ENCODE measurements around the gene ATXN1.
"Not testable (repeated sequence)": the region's sequence is repeated elsewhere in the genome, so short reads cannot be mapped to it uniquely, and the experiment has no call there.

Gene ATXN1
- total RNA-seq, result 186 to 199 reads per million in 2 experiments

DNA sequence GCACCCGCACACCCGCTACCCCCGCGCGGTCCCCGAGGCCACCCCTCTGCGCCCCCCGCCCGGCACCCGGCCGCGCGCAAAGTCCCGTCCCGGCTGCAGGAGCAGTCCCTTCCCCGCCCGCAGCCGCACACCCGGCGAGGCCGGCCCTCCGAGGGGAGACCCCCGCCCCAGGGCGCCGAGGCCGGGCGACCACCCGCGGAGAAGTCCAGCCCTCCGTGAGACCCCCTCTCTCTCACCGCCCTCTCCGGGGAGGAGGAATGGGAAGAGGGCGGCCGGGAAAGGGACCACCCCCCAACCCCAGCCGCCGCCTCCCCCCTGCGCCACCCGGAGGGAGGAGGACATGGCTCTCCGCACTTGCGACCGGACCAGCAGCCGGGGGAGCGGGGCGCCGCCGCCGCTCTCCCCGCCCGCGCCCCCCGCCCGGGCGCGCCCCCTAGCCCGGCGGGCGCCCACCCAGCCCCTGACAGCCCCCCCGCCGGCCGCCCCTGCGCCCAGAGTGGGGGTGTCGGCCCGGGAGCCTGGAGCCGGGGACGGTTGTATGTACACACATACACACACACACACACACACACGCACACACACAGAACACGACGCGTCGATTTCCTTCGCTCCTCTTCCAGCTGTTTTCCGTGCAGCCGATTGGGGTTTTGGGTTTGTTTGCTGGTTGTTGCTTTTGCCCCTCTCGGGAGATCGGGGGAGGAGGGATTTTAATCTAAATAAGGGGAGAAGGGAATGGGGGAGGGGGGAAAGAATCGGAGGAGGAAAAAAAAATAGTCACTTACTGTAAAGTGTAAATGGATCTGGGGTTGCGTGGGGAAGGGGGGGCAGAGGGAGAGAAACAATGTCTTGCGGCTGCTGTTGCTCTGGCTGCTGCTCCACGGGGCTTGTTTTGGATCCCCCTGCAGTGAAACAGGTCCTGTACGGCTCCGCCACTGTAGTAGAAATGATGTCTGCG, at the start of gene ATXN1:
Gene ATXN1, minus strand, starts transcription at position 945 of the 955 bp plus-strand sequence.
- DNase-seq (ENCODE audit: low read depth), result peak; percentile 46

DNA sequence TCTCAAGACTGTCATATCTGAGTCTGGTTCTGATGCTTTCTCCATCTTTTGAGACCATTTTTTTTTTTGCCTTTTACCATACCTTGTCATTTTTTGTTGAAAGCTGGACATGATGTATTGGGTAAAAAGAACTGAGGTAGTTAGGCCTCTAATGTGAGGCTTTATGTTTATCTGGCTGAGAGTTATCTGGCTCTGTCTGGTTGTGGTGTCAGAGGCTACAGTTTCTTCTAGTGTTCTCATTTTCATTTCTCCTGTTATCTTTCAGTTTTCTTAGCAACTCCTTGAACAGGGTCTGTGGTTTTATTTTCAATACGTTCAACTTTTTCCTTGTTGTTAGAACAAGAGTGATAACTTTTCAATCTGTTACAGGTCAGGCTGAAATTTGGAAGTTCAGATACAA, 49.2 kb upstream of the ATXN1 start:
- DNase-seq (ENCODE audit: low read depth), result no peak

DNA sequence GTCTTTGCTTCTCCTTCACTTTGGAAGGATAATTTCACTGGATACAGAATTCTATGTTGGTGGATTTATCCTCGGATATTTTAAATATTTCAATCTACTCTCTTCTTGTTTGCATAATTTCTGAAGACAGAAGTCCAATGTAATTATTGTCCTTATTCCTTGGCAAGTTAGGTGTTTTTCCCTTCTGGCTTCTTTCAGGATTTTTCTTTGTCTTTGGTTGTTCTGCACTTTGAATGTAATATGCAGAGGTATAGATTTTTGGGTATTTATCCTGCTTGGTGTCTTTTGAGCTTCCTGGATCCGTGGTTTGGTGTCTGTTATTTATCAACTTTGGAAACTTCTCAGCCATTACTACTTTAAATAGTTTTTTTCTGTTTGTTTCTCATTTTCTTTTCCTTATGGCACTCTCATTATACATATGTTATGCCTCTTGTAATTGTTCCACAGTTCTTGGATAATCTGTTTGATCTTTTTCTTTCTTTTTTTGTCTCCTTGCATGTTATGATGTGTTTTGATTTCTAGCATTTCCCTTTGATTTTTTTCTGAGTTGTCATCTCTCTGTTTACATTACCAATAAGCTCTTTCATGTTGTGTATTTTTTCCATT, 48.6 kb upstream of the ATXN1 start:
- DNase-seq (ENCODE audit: low read depth), result no peak

DNA sequence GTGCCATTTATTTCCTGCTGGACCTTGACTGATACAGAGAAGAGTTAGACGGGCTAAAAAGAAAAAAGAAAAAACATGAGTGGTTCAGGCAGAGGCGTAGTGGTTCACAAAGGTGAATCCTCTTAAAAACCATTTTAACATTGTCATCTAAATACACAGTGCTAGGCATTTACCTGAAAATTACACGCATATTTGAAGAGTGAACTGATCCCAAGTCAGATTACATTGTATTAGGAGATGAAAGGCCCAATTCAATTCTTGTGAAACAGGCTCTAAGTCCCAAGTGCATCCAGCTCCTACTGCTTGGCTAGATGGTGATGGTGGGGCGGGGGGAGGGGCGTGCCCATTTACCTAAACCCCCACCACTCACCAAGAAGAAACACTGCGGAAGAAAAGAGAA, 46.7 kb upstream of the ATXN1 start:
- DNase-seq (ENCODE audit: low read depth), result no peak

DNA sequence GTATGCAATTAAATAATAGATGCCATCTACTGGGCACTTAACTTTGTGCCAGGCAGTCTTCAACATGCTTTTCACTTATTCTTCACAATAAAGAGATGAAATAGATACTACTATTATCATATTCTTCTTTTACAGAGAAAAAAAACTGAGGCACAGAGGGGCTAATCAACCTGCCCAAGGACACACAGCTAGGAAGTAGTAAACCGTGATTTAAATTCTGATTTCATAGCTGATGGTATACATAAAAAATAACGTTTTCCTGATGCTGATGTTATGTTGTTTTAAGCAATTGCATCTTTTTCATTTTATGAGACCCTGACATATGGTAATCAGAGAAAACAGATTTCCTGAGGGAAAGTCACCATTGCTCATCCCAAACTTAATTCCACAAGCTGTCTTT, 45.1 kb upstream of the ATXN1 start:
- DNase-seq (ENCODE audit: low read depth), result no peak

DNA sequence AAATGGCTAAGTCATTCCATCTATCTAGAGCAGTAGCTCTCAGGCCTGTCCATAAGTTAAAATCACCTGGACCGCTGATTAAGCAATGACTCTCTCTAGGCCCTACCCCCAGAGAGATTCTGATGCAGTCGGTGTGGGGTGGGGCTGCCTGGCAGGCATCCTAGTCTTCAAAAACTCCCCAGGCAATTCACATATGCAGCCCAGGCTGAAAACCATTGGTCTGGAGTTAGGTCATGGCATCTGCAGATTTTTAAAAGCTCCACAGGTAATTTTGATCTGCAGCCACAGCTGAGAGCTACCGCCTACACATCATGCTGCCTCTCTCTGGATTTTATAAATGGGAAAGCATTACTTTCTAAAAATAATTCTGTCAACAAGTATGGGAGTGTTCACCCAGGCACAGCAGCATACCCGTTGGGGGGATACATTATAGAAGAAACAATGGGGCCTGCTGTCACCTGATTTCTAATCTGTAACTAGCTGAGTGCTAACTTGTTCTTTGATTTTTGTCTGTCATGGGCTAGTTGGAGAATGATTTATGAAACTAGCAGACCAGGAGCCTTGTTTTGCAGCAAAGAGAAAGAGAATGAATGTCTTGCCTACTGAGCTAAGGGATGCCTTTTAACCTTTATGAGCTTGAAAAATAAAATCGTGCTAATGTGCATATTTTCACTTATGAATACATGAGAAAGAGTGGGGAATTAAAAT, 44.1 kb upstream of the ATXN1 start:
- DNase-seq (ENCODE audit: low read depth), result no peak

DNA sequence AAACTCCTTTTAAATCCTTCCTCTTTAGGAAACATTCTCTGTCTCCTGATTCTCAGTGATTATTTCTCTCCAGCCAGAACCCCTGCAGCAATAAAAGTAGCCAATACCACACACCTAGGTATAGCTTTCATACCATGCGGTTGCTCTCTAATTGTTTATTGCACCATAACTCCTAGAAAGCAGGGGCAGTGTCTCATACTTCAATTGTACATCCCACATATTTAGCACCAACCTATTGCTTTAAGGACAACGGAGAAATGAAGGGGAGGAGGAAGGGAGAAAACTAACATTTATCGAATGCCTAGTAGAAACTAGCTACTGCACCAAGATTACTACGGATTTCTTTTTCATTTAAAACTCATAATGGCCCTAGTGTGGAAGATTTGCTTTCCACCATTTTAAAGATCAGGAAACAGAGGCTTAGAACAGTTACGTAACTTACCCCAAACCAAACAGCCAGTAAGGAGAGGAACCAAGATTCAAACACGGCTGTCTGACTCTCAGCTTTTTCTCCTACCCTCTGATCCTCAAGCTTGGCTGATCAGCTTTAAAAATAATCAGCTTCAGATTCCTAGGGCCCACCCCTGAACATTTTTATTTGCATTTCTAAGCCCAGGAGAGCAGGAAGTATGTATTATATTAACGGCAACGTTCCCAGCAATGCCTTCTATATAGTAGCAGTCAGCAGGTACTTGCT, 43.4 kb upstream of the ATXN1 start:
- no peak for DNase-seq (ENCODE audit: low read depth)

DNA sequence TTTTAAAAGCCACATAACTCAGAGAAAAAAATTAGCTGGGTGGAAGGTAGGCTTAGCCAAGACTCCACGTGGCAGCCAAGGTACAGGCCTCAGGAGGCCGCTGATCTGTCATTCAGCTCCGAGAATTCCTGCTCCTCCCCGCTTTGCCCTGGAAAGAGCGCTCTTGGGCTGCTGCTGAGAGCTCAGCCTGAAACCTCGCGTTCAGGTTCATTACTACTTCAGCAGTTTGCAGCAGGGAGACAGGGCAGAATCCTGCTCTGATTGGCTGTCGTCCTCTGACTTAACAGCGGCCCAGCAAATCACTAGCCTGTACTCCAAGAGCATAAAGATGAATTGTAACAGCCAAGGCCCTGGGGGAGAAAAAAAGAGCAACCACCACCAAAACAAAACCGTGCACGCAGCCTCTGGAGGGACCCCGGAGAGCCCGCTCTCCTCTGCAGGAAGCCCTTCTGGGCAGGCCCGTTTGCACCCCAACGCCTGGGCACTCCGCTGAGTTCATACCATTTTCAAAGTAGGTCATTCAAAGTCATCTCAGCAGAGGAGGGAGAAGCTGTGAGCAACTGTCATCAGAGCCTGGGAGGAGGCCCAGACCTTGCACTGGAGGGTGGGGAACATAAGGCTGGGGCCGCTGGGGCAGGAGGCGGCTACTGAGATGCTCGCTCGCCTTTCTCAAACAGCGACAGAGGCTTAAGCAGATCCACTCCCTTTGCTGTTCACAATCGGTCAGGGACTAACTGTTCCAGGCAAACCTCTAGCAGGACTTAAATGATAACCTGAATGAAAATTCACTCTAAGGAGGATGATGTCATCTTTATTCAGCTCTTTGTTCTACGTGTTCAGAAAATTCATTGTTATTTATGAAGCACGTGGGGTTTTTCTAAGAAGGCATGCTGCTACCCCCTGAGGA, 42.3 kb upstream of the ATXN1 start:
- no peak for DNase-seq (ENCODE audit: low read depth)

DNA sequence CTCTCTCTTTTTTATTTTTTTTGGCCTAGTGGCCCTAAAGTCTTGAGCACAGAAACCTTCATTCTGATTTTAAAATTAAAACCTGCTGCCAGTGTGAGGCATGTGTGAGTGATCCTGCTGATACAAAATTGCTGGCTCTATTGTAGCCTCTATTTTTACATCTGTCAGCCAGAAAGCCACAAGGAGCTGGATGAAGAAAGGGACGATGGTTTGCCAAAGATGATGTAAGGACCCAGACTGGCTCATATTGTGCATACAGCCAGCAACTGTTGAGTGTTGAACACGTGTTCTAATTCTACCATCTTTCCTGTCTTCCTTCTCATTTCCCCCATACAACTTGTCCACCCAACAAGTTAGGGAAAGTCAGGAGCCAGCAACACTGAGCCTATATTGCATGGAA, 40.8 kb upstream of the ATXN1 start:
- DNase-seq (ENCODE audit: low read depth), result no peak

DNA sequence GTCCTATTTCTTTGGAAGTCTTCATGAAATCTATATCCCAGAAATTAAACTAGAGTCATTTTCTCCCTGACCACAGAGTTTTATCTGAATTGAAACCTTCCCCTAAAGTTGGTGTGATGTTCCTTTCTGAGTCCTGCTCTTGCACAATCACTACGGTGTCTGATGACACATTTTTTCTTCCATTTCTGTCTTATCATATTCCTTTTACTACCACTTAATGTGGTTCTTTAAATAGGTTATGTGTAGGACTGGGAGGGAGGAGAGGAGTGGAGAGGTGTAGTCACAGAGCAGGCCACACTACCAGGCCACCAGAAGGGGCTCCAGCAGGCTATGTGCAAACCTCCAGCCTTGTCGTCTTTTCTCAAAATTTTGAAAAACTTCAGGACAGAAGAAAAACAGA, 39.7 kb upstream of the ATXN1 start:
- no peak for DNase-seq (ENCODE audit: low read depth)

DNA sequence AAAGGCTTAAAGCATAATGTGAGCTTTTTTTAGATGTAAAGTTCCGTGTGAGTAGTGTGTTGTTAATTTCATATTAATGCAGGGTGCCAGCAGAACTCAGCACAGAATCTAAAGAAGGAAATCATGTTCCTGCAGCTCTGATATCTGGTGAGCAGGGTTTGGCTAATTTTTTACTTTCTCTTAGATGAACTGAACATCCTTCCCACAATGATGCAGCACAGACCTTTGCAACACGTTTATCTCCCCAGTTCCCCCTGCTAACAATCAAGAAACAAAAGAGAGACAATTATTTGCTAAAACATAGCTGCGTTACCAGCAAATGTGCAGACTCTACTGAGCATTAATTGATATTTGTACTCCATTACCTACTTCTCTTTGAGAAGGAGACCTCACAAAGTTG, 39.1 kb upstream of the ATXN1 start:
- DNase-seq (ENCODE audit: low read depth), result no peak

DNA sequence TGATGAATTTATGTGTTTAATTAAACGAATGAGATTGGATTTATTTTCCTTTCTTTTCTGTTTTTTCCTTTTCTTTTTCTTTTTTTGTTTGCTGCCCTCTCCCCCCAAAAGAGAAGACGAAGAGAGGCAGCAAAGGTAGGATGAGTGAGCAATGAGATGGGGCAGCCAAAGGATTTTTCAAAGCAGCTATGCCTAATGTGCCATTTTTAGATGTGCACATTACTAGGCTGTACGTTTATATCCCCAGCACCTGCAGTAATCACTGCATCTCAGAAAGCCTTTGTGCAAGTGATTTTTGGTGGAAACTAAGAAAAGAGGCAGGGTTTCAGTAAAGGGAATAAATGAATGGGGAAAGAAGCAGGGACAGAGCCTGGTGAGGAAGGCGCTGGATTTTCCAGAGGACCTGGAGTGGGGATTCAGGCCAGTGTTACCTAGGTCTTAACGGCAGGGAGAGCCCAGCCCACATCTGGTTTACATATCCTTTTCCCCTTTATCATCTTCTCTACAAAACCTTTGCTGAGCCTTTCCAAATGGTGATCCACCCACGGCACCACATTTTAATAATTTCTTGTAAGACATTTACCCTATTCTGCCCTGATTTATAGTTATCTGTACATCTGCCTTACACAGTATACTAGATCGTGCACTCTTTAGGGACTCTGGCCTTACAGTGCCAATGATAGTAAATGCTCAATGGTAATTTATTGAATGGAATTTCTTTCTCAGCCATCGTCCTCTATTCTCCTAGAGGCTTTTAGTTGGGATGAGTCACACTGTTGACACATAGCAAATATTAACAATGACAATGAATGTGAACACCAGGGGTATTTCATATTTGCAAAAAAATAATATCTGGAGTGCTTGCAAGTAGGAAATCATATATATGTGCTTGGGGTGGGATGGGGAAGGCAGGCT, 38.3 kb upstream of the ATXN1 start:
- DNase-seq (ENCODE audit: low read depth), result no peak

DNA sequence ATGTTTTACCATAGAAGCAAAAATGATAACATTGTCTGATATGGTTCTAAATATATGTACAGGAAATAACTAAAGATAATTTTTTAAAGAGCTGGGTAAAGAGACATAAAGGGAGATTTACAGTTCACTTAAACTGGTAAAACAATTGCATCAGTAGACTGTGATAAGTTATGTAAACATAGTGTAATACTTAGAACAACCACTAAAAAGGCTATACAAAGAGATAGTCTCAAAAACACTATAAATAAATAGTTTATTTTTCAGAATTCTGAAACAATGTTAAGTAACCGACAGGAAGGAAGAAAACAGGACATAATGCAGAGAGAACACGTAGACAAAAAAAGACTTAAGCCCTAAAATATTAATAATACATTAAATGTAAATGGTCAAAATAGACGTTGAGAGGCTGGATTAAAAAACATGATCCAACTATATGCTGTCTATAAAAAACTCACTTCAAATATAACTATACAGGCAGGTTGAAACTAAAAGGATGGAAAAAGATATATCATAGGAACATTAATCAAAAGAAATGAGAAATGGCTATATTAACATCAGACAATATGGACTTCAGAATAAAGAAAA, 32.7 kb upstream of the ATXN1 start:
- DNase-seq (ENCODE audit: low read depth), result no peak

DNA sequence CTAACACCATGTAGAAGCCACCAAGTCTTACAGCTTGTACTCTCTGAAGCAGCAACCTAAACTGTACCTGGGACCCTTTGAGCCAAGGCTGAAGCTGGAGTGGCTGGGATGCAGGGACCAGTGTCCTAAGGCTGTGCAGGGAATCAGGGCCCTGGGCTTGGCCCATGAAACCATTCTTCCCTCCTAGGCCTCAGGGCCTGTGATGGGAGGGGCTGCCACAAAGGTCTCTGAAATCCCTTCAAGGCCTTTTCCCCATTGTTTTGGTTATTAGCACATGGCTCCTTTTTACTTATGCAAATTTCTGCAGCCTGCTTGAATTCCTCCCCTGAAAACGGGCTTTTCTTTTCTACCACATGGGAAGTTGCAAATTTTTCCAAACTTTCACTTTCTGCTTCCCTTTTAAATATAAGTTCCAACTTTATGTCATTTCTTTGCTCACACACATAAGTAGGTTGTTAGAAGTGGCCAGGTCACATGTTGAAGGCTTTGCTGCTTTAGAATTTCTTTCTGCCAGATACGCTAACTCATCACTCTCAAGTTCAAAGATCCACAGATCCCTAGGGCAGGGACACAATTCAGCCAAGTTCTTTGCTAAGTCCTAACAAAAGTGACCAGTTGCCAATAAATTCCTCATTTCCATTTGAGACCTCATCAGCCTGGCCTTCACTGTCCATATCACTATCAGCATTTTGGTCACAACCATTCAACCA, 28.2 kb upstream of the ATXN1 start:
- DNase-seq (ENCODE audit: low read depth), result no peak

DNA sequence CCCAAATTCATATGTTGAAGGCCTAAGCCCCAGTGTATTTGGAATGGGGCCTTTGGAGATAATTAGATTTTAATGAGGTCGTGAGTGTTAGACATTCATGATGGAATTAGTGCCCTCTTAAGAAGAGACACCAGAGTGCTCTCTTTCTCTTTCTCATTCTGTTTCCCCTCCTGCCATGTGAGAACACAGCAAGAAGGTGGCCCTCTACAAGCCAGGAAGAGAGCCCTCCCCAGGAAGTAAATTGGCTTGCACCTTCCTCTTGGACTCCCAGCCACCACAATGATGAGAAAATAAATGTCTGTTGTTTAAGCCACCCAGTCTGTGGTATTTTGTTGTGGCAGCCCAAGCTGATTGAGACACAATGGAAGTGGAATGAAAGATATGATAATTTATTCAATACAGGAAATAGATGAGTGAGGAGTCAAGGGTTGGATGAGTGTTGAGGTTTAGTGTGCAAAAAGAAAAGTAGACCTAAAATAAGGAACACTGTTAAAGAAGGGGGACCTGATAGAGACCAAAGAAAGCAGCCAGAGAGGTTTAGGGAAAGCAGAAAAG, 25.9 kb upstream of the ATXN1 start:
- DNase-seq (ENCODE audit: low read depth), result no peak

DNA sequence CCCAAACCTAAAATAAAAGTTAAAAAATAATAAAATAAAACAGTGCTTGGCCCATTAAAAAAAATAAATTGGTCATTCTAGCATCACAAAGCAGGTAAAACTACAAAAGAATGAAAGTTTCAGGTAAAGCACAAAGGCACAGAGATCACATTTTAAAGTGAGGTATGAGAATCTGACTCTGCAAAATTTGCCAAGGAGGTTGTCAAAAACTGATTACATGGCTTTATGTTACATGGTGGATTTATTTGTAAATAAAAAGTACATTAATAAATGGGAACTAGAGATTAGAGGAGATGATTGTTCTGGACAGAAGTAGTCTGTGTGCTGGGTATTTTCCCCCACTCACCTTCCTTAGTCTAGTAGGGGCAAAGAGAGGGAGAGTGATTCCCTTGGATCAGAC, 24.2 kb upstream of the ATXN1 start:
- DNase-seq (ENCODE audit: low read depth), result no peak

DNA sequence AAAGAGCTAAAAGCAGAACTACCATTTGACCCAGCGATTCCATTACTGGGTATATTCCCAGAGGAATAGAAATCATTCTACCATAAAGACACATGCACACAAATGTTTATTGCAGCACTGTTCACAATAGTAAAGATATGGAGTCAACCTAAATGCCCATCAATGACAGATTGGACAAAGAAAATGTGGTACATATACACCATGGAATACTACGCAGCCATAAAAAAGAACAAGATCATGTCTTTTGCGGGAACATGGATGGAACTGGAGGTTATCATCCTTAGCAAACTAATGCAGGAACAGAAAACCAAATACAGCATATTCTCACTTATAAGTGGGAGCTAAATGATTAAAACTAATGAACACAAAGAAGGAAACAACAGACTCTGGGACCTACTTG, 23.7 kb upstream of the ATXN1 start:
- not testable (repeated sequence) for DNase-seq (ENCODE audit: low read depth)

DNA sequence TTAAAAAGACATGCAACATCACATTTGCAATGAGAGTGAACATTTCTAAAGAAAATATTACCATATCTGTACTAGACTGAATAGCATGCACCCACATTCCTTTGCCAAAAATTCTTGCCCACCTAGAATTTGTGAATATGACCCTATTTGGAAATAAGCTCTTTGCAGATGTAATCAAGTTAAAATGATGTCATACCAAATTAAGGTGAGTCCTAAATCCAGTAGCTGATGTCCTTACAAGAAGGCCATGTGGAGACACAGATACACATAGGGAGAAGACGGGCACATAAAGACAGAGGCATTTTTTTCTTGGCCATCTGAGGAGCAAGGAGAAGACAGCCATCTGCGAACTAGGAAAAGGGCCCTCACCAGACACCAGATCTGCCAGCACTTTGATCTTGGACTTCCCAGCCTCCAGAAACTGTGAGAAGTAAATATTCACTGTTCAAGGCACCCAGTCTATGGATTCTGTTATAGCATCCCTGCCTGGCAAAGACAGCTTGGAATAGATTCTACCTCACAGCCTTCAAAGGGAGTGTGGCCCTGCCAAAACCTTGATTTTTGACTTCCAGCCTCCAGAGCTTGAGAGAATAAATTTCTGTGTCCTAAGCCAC, 22.8 kb upstream of the ATXN1 start:
- no peak for DNase-seq (ENCODE audit: low read depth)
